ENCODE results near the gene TACC2.
"Not testable (repeated sequence)": the region's sequence is repeated elsewhere in the genome, so short reads cannot be mapped to it uniquely, and the experiment has no call there.

DNA sequence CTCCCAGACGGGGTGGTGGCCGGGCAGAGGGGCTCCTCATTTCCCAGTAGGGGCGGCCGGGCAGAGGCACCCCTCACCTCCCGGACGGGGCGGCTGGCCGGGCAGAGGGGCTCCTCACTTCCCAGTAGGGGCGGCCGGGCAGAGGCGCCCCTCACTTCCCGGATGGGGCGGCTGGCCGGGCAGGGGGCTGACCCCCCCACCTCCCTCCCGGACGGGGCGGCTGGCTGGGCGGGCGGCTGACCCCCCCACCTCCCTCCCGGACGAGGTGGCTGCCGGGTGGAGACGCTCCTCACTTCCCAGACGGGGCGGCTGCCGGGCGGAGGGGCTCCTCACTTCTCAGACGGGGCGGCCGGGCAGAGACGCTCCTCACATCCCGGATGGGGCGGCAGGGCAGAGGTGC, 214.2 kb downstream of the TACC2 start:
- TF ChIP-seq POLR2AphosphoS5 (IDR thresholded peaks at IDR 0.05; ENCODE audit: control insufficient read depth, insufficient read depth, low read depth, low read length); HDGF (IDR thresholded peaks at IDR 0.05): not testable (repeated sequence)
